HepG2 (cell line): ENCODE data around the gene SLC5A5. TPM values are rescaled to one million over a fixed set of nuclear protein-coding genes. Genes with fewer than 3 reads are reported as not detected.

Experiments used
- ATAC-seq: fragments of 200-7000 bp; cut with Tn5 transposase; 3 replicates; pipeline ENCODE4 v1.9.1; 2020; ENCODE audit warnings: mild to moderate bottlenecking, moderate library complexity
- BruUV-seq: library from RNA; stranded (reverse); fragments of 400-500 nt; replicated peaks from 2 replicates; lab custom pipeline; 2021; lab: Mats Ljungman, UMichigan
- CTCF ChIA-PET: fragments of 300-600 bp; formaldehyde crosslinking; extraction: SDS; loops from one replicate; lab custom pipeline; 2021; ENCODE audit warnings: low total read pairs, inconsistent platforms, low intra/inter-chr PET ratio; lab: Yijun Ruan, JAX
- POLR2A ChIA-PET: fragments of 350-600 bp; sonication (Branson Sonifier 250); formaldehyde crosslinking; loops from one replicate; lab custom pipeline; 2020; ENCODE audit warnings: antibody characterized with exemption, inconsistent platforms; lab: Yijun Ruan, JAX
- DNase-seq: peaks from one replicate; pipeline ENCODE4 v3.0.0-alpha.2; 2015; ENCODE audit warnings: low spot score
- FAIRE-seq: peaks from 3 replicates; lab custom pipeline; 2011; peaks lifted over from hg19 to GRCh38; lab: Jason Lieb, UNC
- H2AFZ ChIP-seq: one replicate; pipeline ENCODE4 v1.6.1; 2011; ENCODE audit warnings: low read length, inconsistent platforms
- H3K27ac ChIP-seq: fragments of 300-600 bp; 3 replicates; pipeline ENCODE4 v1.8.0; 2011; ENCODE audit warnings: mixed run types, mild to moderate bottlenecking, mixed read lengths, low read length, inconsistent platforms; ENCODE audit not compliant: insufficient read depth; ENCODE audit errors: extremely low read length
- H3K27me3 ChIP-seq, 2 experiments: fragments of 200-600 bp in 1 of 2; 2 replicates in 1 of 2; 3 replicates in 1 of 2; pipeline versions ENCODE4 v1.6.0 to v1.8.0; 2011; ENCODE audit warnings: low read length in 2 of 2, mild to moderate bottlenecking in 2 of 2, moderate library complexity in 2 of 2, inconsistent platforms in 1 of 2; ENCODE audit not compliant: insufficient read depth in 2 of 2, control insufficient read depth in 1 of 2
- H3K36me3 ChIP-seq, 2 experiments: fragments of 200-600 bp in 1 of 2; replicated peaks in 1 of 2; 2 replicates in 1 of 2; 3 replicates in 1 of 2; pipeline versions ENCODE4 v1.5.1 to v1.8.0; 2011; ENCODE audit warnings: low read length in 2 of 2, inconsistent platforms in 1 of 2; ENCODE audit not compliant: insufficient read depth in 2 of 2, control insufficient read depth in 1 of 2
- H3K4me1 ChIP-seq: 2 replicates; pipeline ENCODE4 v1.5.1; 2012; ENCODE audit warnings: low read length, inconsistent platforms; ENCODE audit not compliant: insufficient read depth
- H3K4me2 ChIP-seq: 2 replicates; pipeline ENCODE4 v1.6.0; 2011; ENCODE audit warnings: low read depth, low read length, inconsistent platforms
- H3K4me3 ChIP-seq, 3 experiments: fragments of 200-600 bp in 1 of 3; sonication (generic), shearing (Covaris generic) in 1 of 3; replicated peaks in 1 of 3; 2 replicates each; pipeline ENCODE4 v1.5.1; 2011 to 2016; ENCODE audit warnings: low read length in 3 of 3, inconsistent platforms in 2 of 3, low read depth in 2 of 3, mild to moderate bottlenecking in 2 of 3, control low read depth in 1 of 3, mixed read lengths in 1 of 3; ENCODE audit not compliant: insufficient read depth in 1 of 3
- H3K79me2 ChIP-seq: one replicate; pipeline ENCODE4 v1.6.1; 2011; ENCODE audit warnings: low read length, inconsistent platforms; ENCODE audit not compliant: insufficient read depth
- H3K9ac ChIP-seq: 2 replicates; pipeline ENCODE4 v1.6.0; 2011; ENCODE audit warnings: mild to moderate bottlenecking, low read depth, low read length, inconsistent platforms; ENCODE audit not compliant: insufficient read depth
- H3K9me3 ChIP-seq: 2 replicates; pipeline ENCODE4 v1.5.1; 2012; ENCODE audit warnings: mild to moderate bottlenecking, low read length
- H4K20me1 ChIP-seq: 2 replicates; pipeline ENCODE4 v1.6.0; 2011; ENCODE audit warnings: inconsistent platforms, mild to moderate bottlenecking, low read length, moderate library complexity; ENCODE audit not compliant: insufficient read depth
- CCDC6 ChIP-seq: sonication (generic); formaldehyde crosslinking; IDR thresholded peaks from 2 replicates; pipeline ENCODE4 v1.8.1; 2022; ENCODE audit warnings: mild to moderate bottlenecking, missing genetic modification reagents, moderate library complexity
- RBAK ChIP-seq: sonication (generic); formaldehyde crosslinking; IDR thresholded peaks from 2 replicates; pipeline ENCODE4 v1.5.1; 2020; ENCODE audit warnings: mild to moderate bottlenecking, missing genetic modification reagents
- RBM39 ChIP-seq: fragments of 200-400 bp; formaldehyde crosslinking; IDR thresholded peaks from one replicate; pipeline ENCODE4 v1.6.1; 2018; ENCODE audit warnings: antibody characterized with exemption, mild to moderate bottlenecking, low read depth, low read length; ENCODE audit not compliant: poor library complexity, severe bottlenecking
- ZNF12 ChIP-seq: sonication (generic); formaldehyde crosslinking; IDR thresholded peaks from 2 replicates; pipeline ENCODE4 v1.5.0; 2020; ENCODE audit warnings: missing genetic modification reagents
- ZNF556 ChIP-seq: sonication (generic); formaldehyde crosslinking; IDR thresholded peaks from 2 replicates; pipeline ENCODE4 v1.4.0; 2020; ENCODE audit warnings: mild to moderate bottlenecking, missing genetic modification reagents, borderline replicate concordance
- WGBS: methylation state at CpG from one replicate; pipeline ENCODE4 v1.1.6; 2017; ENCODE audit warnings: low lambda C conversion rate; 5-methylcytosine and 5-hydroxymethylcytosine counted together
- in situ Hi-C: cut with HindIII; loops from 2 replicates; pipeline ENCODE4 v1.10.0; 2017; ENCODE audit warnings: low pct_unique_long_range_greater_than_20kb; ENCODE audit not compliant: extremely low pct_ligation_motif_present
- intact Hi-C: fragments of 100-400 bp; cut with micrococcal nuclease; formaldehyde crosslinking; loops from one replicate; pipeline ENCODE4 v1.10.0; 2022; ENCODE audit not compliant: unreplicated experiment
- polyA plus RNA-seq, 8 experiments: library from polyadenylated mRNA; depleted of rRNA in 3 of 8; stranded (reverse) in 7 of 8; unstranded in 1 of 8; fragments of >200 nt; fragmentation: Illumina TruSeq in 4 of 8; extraction: Trizol in 4 of 8; gene quantifications; 2 replicates each; pipeline versions ENCODE4 v1.2.1 to v1.2.3, GENCODE V29; 2011 to 2016; ENCODE audit warnings: low read depth in 4 of 8, missing spikeins in 1 of 8, mixed read lengths in 1 of 8; ENCODE audit not compliant: insufficient read depth in 1 of 8
- total RNA-seq, 5 experiments: library from RNA; depleted of rRNA; stranded (reverse); fragments of >200 nt; fragmentation: Illumina TruSeq; extraction: Trizol; gene quantifications; 2 replicates each; pipeline ENCODE4 v1.2.3, GENCODE V29; 2016; ENCODE audit warnings: low read depth in 1 of 5

SLC5A5 gene
- total and polyA plus RNA-seq, 2 of the 13 experiments (the other 11 are each of a cell fraction or from before 2014, with no cell fraction given), result not detected

- ChIA-PET CTCF (no interaction called here), POLR2A (interaction anchor here (0.6 kb wide), 1 partner anchor 10 kb away, joined by 3 read pairs; no protein-coding TSS in a partner anchor)
- Histone ChIP-seq H2AFZ (no peak overlapping the region), H3K4me2 (no peak overlapping the region), H3K9ac (no peak overlapping the region), H3K27ac (no peak overlapping the region), H3K36me3 (peaks cover 2 to 4% of the 10 kb centered on the region in 2 experiments; a peak in 3 of 5 replicates), H4K20me1 (no peaks in the 10 kb centered on the region), H3K4me3 (no peak overlapping the region), H3K79me2 (no peaks in the 10 kb centered on the region), H3K27me3 (no peaks in the 10 kb centered on the region), H3K4me1 (no peaks in the 10 kb centered on the region), H3K9me3 (no peaks in the 10 kb centered on the region)
- TF ChIP-seq RBM39, result peak; percentile 33
- TF ChIP-seq ZNF556 (CRISPR knock-in tag), result no peak
- no peak for TF ChIP-seq CCDC6 (CRISPR knock-in tag)
- peak; percentile 37; the same call in 1 of the 2 replicates for TF ChIP-seq RBAK (CRISPR knock-in tag)
- TF ChIP-seq ZNF12 (CRISPR knock-in tag), result peak; percentile 95
- ATAC-seq, result peak; percentile 64
- no TSS peak for BruUV-seq
- intact Hi-C loops (loop anchor here (2.0 kb wide), 1 partner anchor 20 kb away; no protein-coding TSS in a partner anchor), in situ Hi-C loops (no loop called here)
- no peak for FAIRE-seq
- 85% methylated on average over 19 of the region's 27 CpGs for WGBS
- DNase-seq, result no peak
Observed at GRCh38 chr19:17834350-17835181, 37.2 kb upstream of the SLC5A5 start.
